ENCODE measurements around the gene CDK2AP2.
A peak's percentile ranks its signal among the peaks of the same experiment; 100 is the strongest.
"Not testable (repeated sequence)": the region's sequence is repeated elsewhere in the genome, so short reads cannot be mapped to it uniquely, and the experiment has no call there.

The CDK2AP2 gene

GRCh38 chr11:67507864-67508485 is at the start of gene CDK2AP2:
Gene CDK2AP2, minus strand, starts transcription at chr11:67508162. Its CDS starts 80 bp downstream, at chr11:67508082.
- peak; percentile 87 to 96 for DNase-seq (ENCODE audit: low read depth in 1 of 2, low spot score in 1 of 2)

- DNase-seq (ENCODE audit: low read depth in 1 of 2, low spot score in 1 of 2) = no peak
Observed at GRCh38 chr11:67556244-67556643, 48.3 kb upstream of the CDK2AP2 start.

- not testable (repeated sequence) for DNase-seq (ENCODE audit: low read depth in 1 of 2, low spot score in 1 of 2)
Observed at GRCh38 chr11:67551697-67552096, 43.7 kb upstream of the CDK2AP2 start.

GRCh38 chr11:67551127-67551526 is 43.2 kb upstream of the CDK2AP2 start:
- DNase-seq (ENCODE audit: low read depth in 1 of 2, low spot score in 1 of 2) = no peak

- no peak for DNase-seq (ENCODE audit: low read depth in 1 of 2, low spot score in 1 of 2)
Observed at GRCh38 chr11:67548555-67549110, 40.7 kb upstream of the CDK2AP2 start.

GRCh38 chr11:67548112-67548511 is 40.1 kb upstream of the CDK2AP2 start:
- not testable (repeated sequence) for DNase-seq (ENCODE audit: low read depth in 1 of 2, low spot score in 1 of 2)

- DNase-seq (ENCODE audit: low read depth in 1 of 2, low spot score in 1 of 2) = no peak
Observed at GRCh38 chr11:67545280-67545679, 37.3 kb upstream of the CDK2AP2 start.

GRCh38 chr11:67544616-67545242 is 36.8 kb upstream of the CDK2AP2 start:
- no peak for DNase-seq (ENCODE audit: low read depth in 1 of 2, low spot score in 1 of 2)

GRCh38 chr11:67543585-67543984 is 35.6 kb upstream of the CDK2AP2 start:
- DNase-seq (ENCODE audit: low read depth in 1 of 2, low spot score in 1 of 2) = no peak

- DNase-seq (ENCODE audit: low read depth in 1 of 2, low spot score in 1 of 2) = no peak
Observed at GRCh38 chr11:67542971-67543370, 35.0 kb upstream of the CDK2AP2 start.

GRCh38 chr11:67542169-67542568 is 34.2 kb upstream of the CDK2AP2 start:
- DNase-seq (ENCODE audit: low read depth in 1 of 2, low spot score in 1 of 2) = no peak

- no peak for DNase-seq (ENCODE audit: low read depth in 1 of 2, low spot score in 1 of 2)
Observed at GRCh38 chr11:67541198-67541597, 33.2 kb upstream of the CDK2AP2 start.

GRCh38 chr11:67539550-67539949 is 31.6 kb upstream of the CDK2AP2 start:
- DNase-seq (ENCODE audit: low read depth in 1 of 2, low spot score in 1 of 2) = no peak

GRCh38 chr11:67538823-67539505 is 31.0 kb upstream of the CDK2AP2 start:
- no peak for DNase-seq (ENCODE audit: low read depth in 1 of 2, low spot score in 1 of 2)

- DNase-seq (ENCODE audit: low read depth in 1 of 2, low spot score in 1 of 2) = no peak
Observed at GRCh38 chr11:67538306-67538705, 30.3 kb upstream of the CDK2AP2 start.

GRCh38 chr11:67535561-67535960 is 27.6 kb upstream of the CDK2AP2 start:
- DNase-seq (ENCODE audit: low read depth in 1 of 2, low spot score in 1 of 2) = no peak

GRCh38 chr11:67534070-67534679 is 26.2 kb upstream of the CDK2AP2 start:
- DNase-seq (ENCODE audit: low read depth in 1 of 2, low spot score in 1 of 2) = no peak

- DNase-seq (ENCODE audit: low read depth in 1 of 2, low spot score in 1 of 2) = no peak
Observed at GRCh38 chr11:67532889-67533288, 24.9 kb upstream of the CDK2AP2 start.

- no peak for DNase-seq (ENCODE audit: low read depth in 1 of 2, low spot score in 1 of 2)
Observed at GRCh38 chr11:67530282-67530592, 22.3 kb upstream of the CDK2AP2 start.

- DNase-seq (ENCODE audit: low read depth in 1 of 2, low spot score in 1 of 2) = no peak
Observed at GRCh38 chr11:67528376-67528775, 20.4 kb upstream of the CDK2AP2 start.

GRCh38 chr11:67525275-67525976 is 17.5 kb upstream of the CDK2AP2 start:
- DNase-seq (ENCODE audit: low read depth in 1 of 2, low spot score in 1 of 2) = no peak
